Amygdala (tissue), 56 donors: ENCODE results near the gene AQP2.

ENCODE experiments used
- DNase-seq, 56 donors: peaks; one replicate each; lab custom pipeline; 2025; lab: John Stamatoyannopoulos, UW

AQP2 gene

GRCh38 chr12:49966511-49967041 is 16.0 kb downstream of the AQP2 start:
- no peak for DNase-seq

- peak; percentile 42 to 97 (median 86) for DNase-seq
These were observed 16.7 kb downstream of the AQP2 start for GRCh38 chr12:49967042-49967776.

GRCh38 chr12:49967777-49968250 is 17.3 kb downstream of the AQP2 start:
- DNase-seq: peak in 1 of 56 donors; percentile 51

- no peak for DNase-seq
These were observed 17.9 kb downstream of the AQP2 start for GRCh38 chr12:49968471-49968870.

- peak in 48 of 56 donors; percentile 20 to 86 (median 58) for DNase-seq
These were observed 18.5 kb downstream of the AQP2 start for GRCh38 chr12:49969027-49969426.

- DNase-seq: peak in 2 of 56 donors; percentile 12 to 34
These were observed 19.3 kb downstream of the AQP2 start for GRCh38 chr12:49969651-49970429.

GRCh38 chr12:49970658-49971057 is 20.1 kb downstream of the AQP2 start:
- DNase-seq: no peak

GRCh38 chr12:49971141-49971540 is 20.6 kb downstream of the AQP2 start:
- no peak for DNase-seq

GRCh38 chr12:49972129-49972528 is 21.6 kb downstream of the AQP2 start:
- peak in 3 of 56 donors; percentile 26 to 34 (median 31) for DNase-seq

- DNase-seq: peak in 1 of 56 donors; percentile 35
These were observed 22.3 kb downstream of the AQP2 start, which contains the start of gene AQP6 for GRCh38 chr12:49972641-49973360. Gene AQP6, plus strand, starts transcription at chr12:49972947. Its CDS starts 227 bp downstream, at chr12:49973174.

GRCh38 chr12:49973361-49973830 is 22.9 kb downstream of the AQP2 start:
- DNase-seq: no peak

GRCh38 chr12:49974231-49974675 is 23.7 kb downstream of the AQP2 start:
- DNase-seq: peak in 52 of 56 donors; percentile 26 to 88 (median 70)

GRCh38 chr12:49974677-49975317 is 24.3 kb downstream of the AQP2 start:
- peak in 28 of 56 donors; percentile 17 to 69 (median 52) for DNase-seq

GRCh38 chr12:49975318-49975761 is 24.8 kb downstream of the AQP2 start:
- no peak for DNase-seq

GRCh38 chr12:49976557-49976956 is 26.0 kb downstream of the AQP2 start:
- DNase-seq: no peak

GRCh38 chr12:49978125-49978524 is 27.6 kb downstream of the AQP2 start:
- DNase-seq: no peak

GRCh38 chr12:49979016-49979586 is 28.6 kb downstream of the AQP2 start:
- peak in 42 of 56 donors; percentile 25 to 85 (median 64) for DNase-seq

GRCh38 chr12:49979791-49980190 is 29.3 kb downstream of the AQP2 start:
- no peak for DNase-seq
